HG03565 (cell line): ENCODE measurements around the gene CTXN2.

Experiments used
- ATAC-seq: cut with Tn5 transposase; IDR thresholded peaks from one replicate; pipeline ENCODE4 v1.9.1; 2021; ENCODE audit warnings: mild to moderate bottlenecking, moderate library complexity; ENCODE audit not compliant: unreplicated experiment

CTXN2 gene

GRCh38 chr15:48221885-48222284, 30.4 kb downstream of the CTXN2 start:
- no peak for ATAC-seq

GRCh38 chr15:48222627-48223026, 31.2 kb downstream of the CTXN2 start:
- ATAC-seq = no peak

GRCh38 chr15:48225771-48226170, 34.3 kb downstream of the CTXN2 start:
- ATAC-seq = no peak

GRCh38 chr15:48230498-48230897, 39.0 kb downstream of the CTXN2 start:
- ATAC-seq = no peak

GRCh38 chr15:48233246-48233645, 41.8 kb downstream of the CTXN2 start:
- no peak for ATAC-seq

- ATAC-seq = no peak
These were observed 47.9 kb downstream of the CTXN2 start for GRCh38 chr15:48239334-48239733.

GRCh38 chr15:48242015-48242414, 50.5 kb downstream of the CTXN2 start:
- no peak for ATAC-seq

GRCh38 chr15:48242535-48242934, 51.1 kb downstream of the CTXN2 start:
- ATAC-seq = no peak

GRCh38 chr15:48244921-48245320, 53.5 kb downstream of the CTXN2 start:
- ATAC-seq = no peak

- no peak for ATAC-seq
These were observed 56.9 kb downstream of the CTXN2 start for GRCh38 chr15:48248414-48248813.

- no peak for ATAC-seq
These were observed 59.2 kb downstream of the CTXN2 start for GRCh38 chr15:48250640-48251076.

GRCh38 chr15:48253172-48253571, 61.7 kb downstream of the CTXN2 start:
- ATAC-seq = no peak
